ENCODE measurements around the gene ZNF304. TPM values are rescaled to one million over a fixed set of nuclear protein-coding genes. Genes with fewer than 3 reads are reported as not detected.
"Not testable (repeated sequence)": the region's sequence is repeated elsewhere in the genome, so short reads cannot be mapped to it uniquely, and the experiment has no call there.

ZNF304 gene
- total RNA-seq, 4 donors from 2014 or later = 5.1 to 7.6 (median 6.0) TPM

DNA sequence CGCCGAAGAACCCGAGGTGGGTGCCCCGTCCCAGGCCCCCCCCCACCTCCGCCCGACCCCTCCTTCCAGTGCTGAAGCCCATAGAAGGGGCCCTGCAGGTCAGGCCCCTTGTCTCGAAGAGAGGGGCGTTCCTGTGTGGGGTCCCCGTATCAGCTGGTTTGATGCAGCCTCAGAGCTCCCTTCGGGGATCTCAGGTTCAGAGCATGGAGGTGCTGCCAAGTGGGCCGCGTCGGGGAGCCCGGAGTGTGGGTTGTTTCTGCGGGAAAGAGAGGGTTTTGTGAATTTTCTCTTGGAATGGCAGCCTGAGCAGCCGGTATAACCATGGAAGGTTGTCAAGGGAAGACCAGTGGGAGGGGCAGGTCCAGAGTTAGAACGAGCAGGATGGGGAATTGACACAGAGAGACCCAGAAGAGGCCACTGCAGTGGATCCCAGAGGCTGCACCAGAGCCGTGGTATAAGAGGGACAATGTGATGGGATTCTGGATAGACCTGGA lies 12.7 kb downstream of the ZNF304 start:
- H3K4me3 ChIP-seq = peak overlapping the region; percentile 68 to 79 (median 76)
- peaks cover 0 to 19% (median 7%) of the 10 kb centered on the region in 4 donors for H3K4me1 ChIP-seq
- H3K9me3 ChIP-seq = peaks cover 0 to 94% (median 9%) of the 10 kb centered on the region in 4 donors
- TF ChIP-seq CTCF (IDR thresholded peaks at IDR 0.05) = no peak
- no peak for TF ChIP-seq POLR2A (IDR thresholded peaks at IDR 0.05)
- no peak for TF ChIP-seq EP300 (IDR thresholded peaks at IDR 0.05)
- DNase-seq (ENCODE audit: low spot score in 2 of 2) = no peak
- peaks cover 0 to 54% (median 0%) of the 10 kb centered on the region in 3 donors for H3K36me3 ChIP-seq
- peak overlapping the region; percentile 83 to 94 (median 92) for H3K27ac ChIP-seq
- no peaks in the 10 kb centered on the region for H3K27me3 ChIP-seq
- WGBS, 2 donors = 1 to 2% methylated on average over 10 to 11 of the region's 18 CpGs

- Histone ChIP-seq H3K36me3 (peaks cover 0 to 52% (median 0%) of the 10 kb centered on the region in 3 donors), H3K9me3 (peaks cover 0 to 68% (median 2%) of the 10 kb centered on the region in 4 donors), H3K4me3 (no peak overlapping the region), H3K27me3 (no peaks in the 10 kb centered on the region), H3K27ac (no peak overlapping the region), H3K4me1 (peaks cover 0 to 19% (median 7%) of the 10 kb centered on the region in 4 donors)
- WGBS, 2 donors = 92 to 95% methylated on average over 2 of the region's 2 CpGs
- no peak for DNase-seq (ENCODE audit: low spot score in 2 of 2)
- TF ChIP-seq CTCF (IDR thresholded peaks at IDR 0.05) (no peak), POLR2A (IDR thresholded peaks at IDR 0.05) (no peak), EP300 (IDR thresholded peaks at IDR 0.05) (no peak)
These were observed 15.7 kb downstream of the ZNF304 start for GRCh38 chr19:57366776-57367175.

DNA sequence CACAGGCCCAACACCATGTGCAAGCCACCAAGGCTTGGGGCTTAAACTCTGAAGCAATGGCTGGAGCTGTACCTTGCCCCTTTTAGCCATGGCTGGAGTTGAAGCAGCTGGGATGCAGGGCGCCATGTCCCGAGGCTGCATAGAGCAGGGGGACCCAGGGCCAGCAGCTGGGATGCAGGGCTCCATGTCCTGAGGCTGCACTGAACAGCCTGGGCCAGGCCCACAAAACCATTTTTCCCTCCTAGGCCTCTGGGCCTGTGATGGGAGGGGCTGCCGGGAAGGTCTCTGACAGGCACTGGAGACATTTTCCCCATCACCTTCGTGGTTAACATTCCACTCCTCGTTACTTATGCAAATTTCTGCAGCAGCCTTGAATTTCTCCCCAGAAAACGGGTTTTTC lies 23.1 kb downstream of the ZNF304 start:
- no peak for TF ChIP-seq EP300 (IDR thresholded peaks at IDR 0.05)
- TF ChIP-seq CTCF (IDR thresholded peaks at IDR 0.05) = no peak
- TF ChIP-seq POLR2A (IDR thresholded peaks at IDR 0.05) = no peak

GRCh38 chr19:57374647-57375046 lies 23.6 kb downstream of the ZNF304 start:
- H3K27ac ChIP-seq; H3K4me1 ChIP-seq; DNase-seq (ENCODE audit: low spot score in 2 of 2); H3K27me3 ChIP-seq; H3K4me3 ChIP-seq: not testable (repeated sequence)
- peaks cover 0 to 86% (median 13%) of the 10 kb centered on the region in 3 donors for H3K36me3 ChIP-seq
- WGBS, 2 donors = 94 to 97% methylated on average over 2 of the region's 2 CpGs
- H3K9me3 ChIP-seq = peaks cover 0 to 69% (median 21%) of the 10 kb centered on the region in 4 donors

More for the DNA sequence above, 23.1 kb downstream of the ZNF304 start:
- WGBS, 2 donors = 98 to 99% methylated on average over 5 to 6 of the region's 6 CpGs
- Histone ChIP-seq H3K27ac (no peak overlapping the region), H3K36me3 (peaks cover 0 to 86% (median 13%) of the 10 kb centered on the region in 3 donors), H3K9me3 (peaks cover 0 to 64% (median 20%) of the 10 kb centered on the region in 4 donors), H3K4me3 (no peak overlapping the region), H3K27me3 (no peaks in the 10 kb centered on the region), H3K4me1 (no peaks in the 10 kb centered on the region)
- DNase-seq (ENCODE audit: low spot score in 2 of 2) = no peak

- Histone ChIP-seq H3K4me3 (no peak overlapping the region), H3K4me1 (no peaks in the 10 kb centered on the region), H3K27ac (no peak overlapping the region), H3K27me3 (no peaks in the 10 kb centered on the region), H3K9me3 (peaks cover 0 to 83% (median 23%) of the 10 kb centered on the region in 4 donors), H3K36me3 (peaks cover 0 to 79% (median 13%) of the 10 kb centered on the region in 3 donors)
- no peak for TF ChIP-seq CTCF (IDR thresholded peaks at IDR 0.05)
- no peak for TF ChIP-seq EP300 (IDR thresholded peaks at IDR 0.05)
- no peak for TF ChIP-seq POLR2A (IDR thresholded peaks at IDR 0.05)
- 87 to 93% methylated on average over 6 of the region's 6 CpGs for WGBS, 2 donors
- DNase-seq (ENCODE audit: low spot score in 2 of 2) = no peak
These were observed 25.1 kb downstream of the ZNF304 start for GRCh38 chr19:57376151-57376550.
